HG03354 (cell line): ENCODE data around the gene CTNNBL1.

Experiments used
- ATAC-seq: cut with Tn5 transposase; IDR thresholded peaks from one replicate; pipeline ENCODE4 v1.9.1; 2021; ENCODE audit warnings: mild to moderate bottlenecking; ENCODE audit not compliant: unreplicated experiment, poor library complexity, severe bottlenecking

The CTNNBL1 gene

DNA sequence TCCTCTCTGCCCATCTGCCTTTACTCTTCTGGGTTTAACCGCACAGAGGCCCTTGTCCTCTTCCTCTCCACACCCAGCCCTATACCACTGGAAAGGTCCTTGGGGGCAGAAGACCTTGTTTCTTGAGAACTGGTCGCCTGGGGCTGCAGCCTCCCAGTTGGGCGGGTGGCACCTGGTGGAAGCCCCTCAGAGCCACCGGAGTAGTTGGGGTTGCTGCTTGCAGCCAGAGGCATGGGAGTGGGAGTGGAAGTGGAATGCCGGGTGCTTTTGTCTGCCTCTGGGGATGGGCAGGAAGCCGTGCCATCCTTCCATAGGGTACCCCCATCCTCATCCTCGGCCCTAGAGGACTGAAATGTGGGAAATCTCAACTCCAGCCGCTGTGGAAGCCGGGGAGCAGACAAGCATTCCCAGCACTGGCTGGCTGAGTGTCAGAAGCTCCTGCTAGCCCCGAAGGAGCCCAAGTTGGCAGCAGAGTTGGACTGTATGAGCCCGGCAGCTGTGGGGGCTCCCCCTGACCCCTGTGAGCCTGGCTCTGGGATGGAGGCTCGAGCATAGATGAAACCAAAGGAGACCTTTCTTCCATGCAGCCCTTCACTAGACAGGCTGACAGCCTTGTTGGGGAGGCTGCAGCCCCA lies 210.3 kb downstream of the CTNNBL1 start:
- no peak for ATAC-seq

GRCh38 chr20:37904845-37905373 lies 211.1 kb downstream of the CTNNBL1 start:
- ATAC-seq = no peak

DNA sequence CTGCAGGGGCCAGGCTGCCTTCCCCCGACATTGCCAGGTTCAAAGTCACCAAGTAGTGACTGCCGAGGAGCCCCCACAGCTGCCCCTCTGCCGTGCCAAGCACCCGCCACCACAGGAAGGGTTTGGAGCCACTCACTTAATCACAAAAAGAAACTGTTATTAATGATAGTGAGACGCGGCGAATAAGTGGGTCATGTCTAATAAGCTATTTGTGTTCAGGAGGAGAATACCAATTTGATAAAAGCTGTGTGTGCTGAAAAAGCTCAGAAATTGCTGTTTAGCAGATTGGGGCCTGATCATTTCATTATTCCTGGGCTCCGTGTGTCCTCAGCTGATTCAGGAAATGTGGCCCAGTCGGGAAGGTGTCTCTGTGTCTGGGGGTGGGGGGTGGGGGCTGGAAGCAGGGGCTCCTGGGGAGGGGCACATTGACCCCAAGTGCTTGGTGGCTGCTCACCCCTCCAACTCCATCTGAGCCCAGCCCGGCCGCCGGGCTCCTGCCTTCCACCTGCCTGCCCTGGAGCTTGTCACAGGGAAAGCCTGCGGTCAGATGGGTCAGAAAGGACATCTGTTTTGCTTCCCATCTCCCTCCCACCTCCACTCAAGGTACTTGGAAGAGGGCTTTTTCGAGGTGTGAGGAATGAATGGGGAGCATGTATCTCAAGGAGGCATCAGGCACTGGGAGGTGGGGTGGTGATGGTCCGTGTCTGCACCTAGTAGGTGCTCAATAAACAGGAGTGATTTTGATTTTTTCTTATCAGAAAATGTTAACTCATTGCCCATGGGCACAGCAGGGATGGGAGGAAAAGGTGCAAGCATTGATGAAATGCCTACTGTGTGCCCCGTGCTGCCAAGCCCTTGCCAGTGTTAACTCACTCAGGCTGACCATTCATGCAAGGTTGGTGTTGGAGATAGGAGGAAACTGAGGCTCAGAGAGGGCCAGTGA lies 212.1 kb downstream of the CTNNBL1 start:
- ATAC-seq = no peak

GRCh38 chr20:37907330-37907676 lies 213.5 kb downstream of the CTNNBL1 start:
- no peak for ATAC-seq

DNA sequence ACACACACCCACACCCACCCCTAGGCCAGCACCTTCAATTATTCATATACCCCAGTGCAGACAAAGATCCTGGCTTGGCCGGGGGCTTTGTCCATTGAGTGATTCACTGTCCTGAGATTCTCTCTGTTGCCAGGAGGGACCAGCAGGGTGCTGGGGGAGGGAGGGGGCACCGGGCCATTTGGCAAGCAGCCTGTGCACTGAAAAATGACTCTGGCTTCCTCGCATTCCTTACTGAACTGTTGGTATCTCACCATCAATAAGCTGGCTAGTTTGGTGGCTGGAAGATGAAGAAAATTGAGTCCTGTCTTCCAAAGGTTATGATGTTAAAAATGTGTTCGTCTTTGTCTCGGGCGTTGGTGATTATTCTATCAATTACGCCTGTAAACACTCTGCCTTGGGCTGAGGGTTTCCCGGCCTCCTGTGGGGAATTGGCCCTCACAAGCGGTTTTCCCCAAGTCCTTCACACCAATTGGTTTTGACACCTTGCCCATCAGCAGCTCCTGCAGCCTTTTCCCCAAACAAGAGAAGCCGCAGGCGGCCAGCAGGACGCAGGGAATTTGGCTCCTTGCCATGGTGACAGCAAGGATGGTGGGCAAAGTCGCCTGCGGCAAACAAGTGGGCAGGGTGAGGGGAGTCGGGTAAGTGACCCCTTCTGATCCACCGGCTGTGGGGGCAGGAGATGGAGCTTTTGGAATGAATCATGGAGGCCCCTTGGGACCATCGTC lies 214.0 kb downstream of the CTNNBL1 start:
- ATAC-seq = no peak

- no peak for ATAC-seq
Measured at GRCh38 chr20:37911261-37911660, 217.4 kb downstream of the CTNNBL1 start.

- no peak for ATAC-seq
Measured at GRCh38 chr20:37911838-37912281, 218.0 kb downstream of the CTNNBL1 start.

DNA sequence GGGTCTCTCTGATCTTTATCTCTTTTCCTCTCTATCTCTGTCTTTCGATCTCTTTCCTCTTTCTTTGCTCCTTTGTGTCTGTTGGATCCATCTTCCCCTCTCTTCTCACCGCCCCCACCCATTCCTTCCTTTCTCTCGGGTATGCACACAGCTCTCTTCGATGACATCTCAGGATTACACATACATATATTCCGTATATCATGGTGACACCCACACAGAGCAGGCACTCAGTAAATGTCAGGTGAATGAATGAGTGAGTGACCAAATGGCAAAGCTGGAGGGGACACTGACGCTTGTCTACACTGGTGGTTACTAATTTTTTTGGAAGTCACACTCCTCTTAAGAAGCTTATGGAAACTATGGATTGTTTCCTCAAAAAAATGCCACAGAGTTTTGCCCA lies 219.0 kb downstream of the CTNNBL1 start:
- no peak for ATAC-seq

- ATAC-seq = no peak
Measured at GRCh38 chr20:37913567-37914366, 219.9 kb downstream of the CTNNBL1 start.

- no peak for ATAC-seq
Measured at GRCh38 chr20:37914367-37914671, 220.5 kb downstream of the CTNNBL1 start.

DNA sequence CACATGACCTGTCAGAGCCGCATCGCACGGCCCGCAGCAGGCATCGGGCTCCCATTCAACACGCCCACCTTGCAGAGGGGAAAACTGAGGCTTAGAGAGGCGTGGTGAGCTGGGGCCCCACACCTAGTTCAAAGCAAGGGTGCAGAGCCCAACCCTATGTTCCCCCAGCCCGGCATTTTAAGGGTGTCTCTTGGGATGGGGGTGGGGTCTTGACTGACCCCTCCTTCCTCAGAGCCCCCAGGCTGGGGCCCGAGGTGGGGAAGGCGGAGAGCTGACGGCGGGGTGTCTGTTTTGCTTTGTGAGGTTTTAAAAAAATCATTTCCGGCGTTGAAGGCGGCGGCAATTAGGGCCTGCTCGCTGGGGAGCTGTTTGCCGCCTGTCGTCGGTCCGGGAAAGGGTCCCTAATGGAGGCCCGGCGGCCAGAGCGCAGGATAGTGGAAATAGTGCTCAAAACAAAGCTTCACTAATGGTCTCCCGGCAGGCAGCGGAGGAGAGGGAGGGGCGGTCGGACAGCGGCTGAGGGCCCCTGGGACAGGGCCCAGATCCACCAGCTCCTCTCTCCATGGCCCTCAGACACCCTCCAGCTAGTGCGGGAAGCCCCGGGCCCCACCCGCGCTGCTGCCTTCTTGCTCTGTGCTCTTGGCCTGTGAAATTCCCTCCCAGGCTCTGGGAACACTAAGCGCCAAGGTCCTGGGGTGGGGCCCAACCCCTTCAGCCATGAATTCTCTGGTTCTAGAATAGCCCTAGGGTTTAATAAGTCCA lies 221.0 kb downstream of the CTNNBL1 start:
- no peak for ATAC-seq

DNA sequence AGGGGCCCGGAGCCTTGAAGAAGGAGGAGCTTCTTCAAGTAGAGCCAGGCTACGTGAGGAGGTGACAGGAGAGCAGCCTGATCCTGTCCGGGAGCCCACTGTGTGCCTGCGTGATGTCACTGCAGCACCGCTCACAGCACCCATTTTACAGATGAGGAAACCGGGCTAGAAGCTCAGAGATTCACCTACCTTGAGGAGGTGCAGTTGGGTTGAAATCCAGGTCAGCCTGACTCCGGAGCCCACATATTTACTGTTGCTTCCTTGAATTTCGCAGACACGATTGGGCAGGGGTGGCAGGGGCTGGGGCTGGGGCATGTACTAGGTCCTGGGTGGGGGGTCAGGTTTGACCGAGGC lies 221.6 kb downstream of the CTNNBL1 start:
- no peak for ATAC-seq

- ATAC-seq = no peak
Measured at GRCh38 chr20:37915800-37916570, 222.2 kb downstream of the CTNNBL1 start.

DNA sequence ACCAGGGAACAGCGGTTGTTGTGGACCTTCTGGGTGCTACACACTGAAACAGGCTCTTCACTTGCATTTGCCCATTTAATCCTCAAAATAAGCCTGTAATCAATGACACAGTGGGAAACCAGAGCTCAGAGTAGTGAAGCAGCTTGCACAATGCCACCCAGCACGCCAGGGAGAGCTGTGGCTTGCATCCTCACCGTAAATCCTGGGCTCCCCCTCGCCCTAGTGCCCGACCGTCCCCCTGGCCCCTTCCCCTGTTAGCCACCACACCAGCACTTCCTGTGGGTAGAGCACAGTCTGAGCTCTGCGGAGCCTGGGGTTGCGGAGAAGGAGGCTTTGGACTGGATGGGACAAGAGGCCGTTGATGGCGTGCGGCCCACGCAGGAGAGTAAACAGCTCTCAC lies 223.6 kb downstream of the CTNNBL1 start:
- no peak for ATAC-seq

DNA sequence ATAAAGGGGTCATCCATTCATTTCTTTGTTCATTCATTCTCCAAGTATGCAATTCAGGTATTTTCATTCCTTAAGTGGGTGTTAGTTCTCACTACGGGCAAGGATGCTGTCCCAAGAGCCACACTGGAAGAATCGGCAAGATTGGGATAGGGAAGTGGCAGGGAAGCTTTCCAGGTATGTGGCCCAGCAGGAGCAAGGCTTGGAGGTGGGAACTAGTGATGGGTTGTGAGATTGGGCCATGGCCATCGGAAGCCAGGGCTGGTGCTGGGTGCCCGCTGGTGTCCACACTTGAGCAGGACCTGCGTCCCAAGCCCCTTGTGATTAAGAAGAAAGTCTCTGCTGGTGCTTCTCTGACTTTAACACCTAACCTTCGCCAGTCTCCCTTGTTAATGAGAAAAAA lies 224.2 kb downstream of the CTNNBL1 start:
- no peak for ATAC-seq

- no peak for ATAC-seq
Measured at GRCh38 chr20:37919389-37920040, 225.7 kb downstream of the CTNNBL1 start.

DNA sequence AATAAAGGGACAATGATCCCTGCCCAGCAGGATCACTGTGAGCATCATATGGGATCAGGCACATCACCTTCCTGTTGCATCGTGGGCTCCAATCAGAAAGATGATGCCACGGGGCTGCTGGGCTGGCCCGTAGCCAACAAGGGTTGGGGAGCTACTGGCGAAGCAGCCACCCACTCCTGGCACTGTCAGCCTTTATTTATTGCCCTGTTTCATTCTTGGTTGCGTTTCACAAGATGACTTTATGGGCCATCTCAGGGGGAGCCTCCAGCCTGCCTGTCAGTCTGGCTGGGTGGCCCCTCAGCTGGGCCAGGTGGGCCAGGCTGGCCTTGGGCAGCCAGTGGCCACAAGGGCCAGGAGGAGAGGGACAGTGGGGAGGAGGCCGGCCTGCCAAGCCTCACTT lies 226.4 kb downstream of the CTNNBL1 start:
- no peak for ATAC-seq
